ENCODE data around the gene PJA2.

- no peak for TF ChIP-seq CTCF (IDR thresholded peaks at IDR 0.05 in 4 of 5, conservative IDR thresholded peaks at IDR 0.05 in 1 of 5)
- no peak for TF ChIP-seq POLR2A (IDR thresholded peaks at IDR 0.05)
Measured at GRCh38 chr5:109411627-109412026, 1.9 kb upstream of the PJA2 start.
